T-helper 1 cell (primary cell): ENCODE measurements around the gene C4BPA.

ENCODE experiments used
- DNase-seq, 5 donors: peaks; one replicate each; pipeline ENCODE4 v3.0.0-alpha.2; 2012 to 2020

Gene C4BPA

GRCh38 chr1:207077470-207078377 is 26.3 kb upstream of the C4BPA start:
- peak in 4 of 5 donors; percentile 37 to 70 (median 52) for DNase-seq

GRCh38 chr1:207078578-207079132 is 25.4 kb upstream of the C4BPA start:
- DNase-seq = no peak

- no peak for DNase-seq
Measured at GRCh38 chr1:207079706-207080241, 24.3 kb upstream of the C4BPA start.

- no peak for DNase-seq
Measured at GRCh38 chr1:207081088-207081487, 22.9 kb upstream of the C4BPA start.

GRCh38 chr1:207081806-207082205 is 22.2 kb upstream of the C4BPA start:
- DNase-seq = no peak

- no peak for DNase-seq
Measured at GRCh38 chr1:207084232-207084631, 19.8 kb upstream of the C4BPA start.

GRCh38 chr1:207084701-207085180 is 19.3 kb upstream of the C4BPA start:
- DNase-seq = peak in 4 of 5 donors; percentile 26 to 60 (median 44)

- DNase-seq = no peak
Measured at GRCh38 chr1:207085887-207086286, 18.1 kb upstream of the C4BPA start.

GRCh38 chr1:207088161-207088560 is 15.9 kb upstream of the C4BPA start:
- DNase-seq = no peak

- DNase-seq = peak in 2 of 5 donors; percentile 3 to 39
Measured at GRCh38 chr1:207088701-207089626, 15.1 kb upstream of the C4BPA start, which contains the start of gene C4BPB. TSS of gene C4BPB (plus strand) at chr1:207088860. CDS start at chr1:207089532, 672 bp downstream.

- DNase-seq = no peak
Measured at GRCh38 chr1:207089627-207090355, 14.2 kb upstream of the C4BPA start.

- no peak for DNase-seq
Measured at GRCh38 chr1:207091200-207091908, 12.7 kb upstream of the C4BPA start.

GRCh38 chr1:207093944-207094343 is 10.1 kb upstream of the C4BPA start:
- no peak for DNase-seq

- DNase-seq = peak in 1 of 5 donors; percentile 83
Measured at GRCh38 chr1:207097871-207098324, 6.1 kb upstream of the C4BPA start.

- DNase-seq = no peak
Measured at GRCh38 chr1:207101720-207102119, 2.3 kb upstream of the C4BPA start.

GRCh38 chr1:207102146-207102545 is 1.9 kb upstream of the C4BPA start:
- DNase-seq = no peak

GRCh38 chr1:207102659-207103058 is 1.4 kb upstream of the C4BPA start:
- DNase-seq = no peak

GRCh38 chr1:207109004-207109403 is 5.0 kb downstream of the C4BPA start:
- no peak for DNase-seq

GRCh38 chr1:207112616-207113296 is 8.7 kb downstream of the C4BPA start:
- DNase-seq = no peak

- DNase-seq = no peak
Measured at GRCh38 chr1:207115269-207115668, 11.2 kb downstream of the C4BPA start.
